GM18867 (cell line): ENCODE data around the gene BLOC1S5.
"Not testable (repeated sequence)": the region's sequence is repeated elsewhere in the genome, so short reads cannot be mapped to it uniquely, and the experiment has no call there.

Experiments
- ATAC-seq: cut with Tn5 transposase; IDR thresholded peaks from one replicate; pipeline ENCODE4 v1.9.1; 2021; ENCODE audit warnings: mild to moderate bottlenecking, moderate library complexity; ENCODE audit not compliant: unreplicated experiment

BLOC1S5 gene

DNA sequence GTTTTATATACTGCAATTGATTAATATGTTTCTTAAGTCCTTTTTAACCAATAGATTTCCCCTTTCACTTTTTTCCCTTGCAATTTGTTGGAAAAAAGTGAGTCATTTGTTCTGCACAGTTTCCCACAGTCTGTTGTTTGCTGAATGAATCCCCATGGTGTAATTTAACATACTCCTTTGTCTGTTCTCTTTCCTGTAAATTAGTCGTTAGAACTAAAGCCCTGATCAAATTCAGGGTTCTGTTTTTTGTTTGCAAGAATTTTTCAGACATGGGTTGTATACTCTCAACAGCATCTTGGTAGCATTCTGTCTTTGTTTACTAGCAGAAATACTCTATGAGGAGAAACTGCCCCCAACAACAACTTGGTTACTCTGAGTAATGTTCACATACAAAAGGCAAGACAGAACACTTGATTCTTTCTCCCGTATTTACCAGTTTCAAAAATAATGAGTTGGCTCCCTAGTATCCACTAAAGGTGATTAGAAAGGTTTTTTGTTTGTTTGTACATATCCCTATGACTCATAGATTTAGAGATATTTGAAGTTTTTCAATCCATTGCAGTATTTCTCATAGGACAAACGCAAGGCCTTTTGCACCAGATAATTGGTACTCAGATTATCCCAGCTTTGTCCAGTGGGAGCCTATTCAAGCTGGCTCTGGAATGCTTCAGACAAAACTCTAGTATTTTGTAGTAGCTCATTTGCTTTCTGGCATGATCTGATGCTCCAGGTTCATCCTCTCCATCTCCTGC, 16.5 kb downstream of the BLOC1S5 start:
- ATAC-seq = no peak

- not testable (repeated sequence) for ATAC-seq
These were observed 18.4 kb downstream of the BLOC1S5 start for GRCh38 chr6:8045769-8046168.

- ATAC-seq = no peak
These were observed 21.0 kb downstream of the BLOC1S5 start for GRCh38 chr6:8043221-8043620.

- ATAC-seq = no peak
These were observed 22.1 kb downstream of the BLOC1S5 start for GRCh38 chr6:8041913-8042583.

DNA sequence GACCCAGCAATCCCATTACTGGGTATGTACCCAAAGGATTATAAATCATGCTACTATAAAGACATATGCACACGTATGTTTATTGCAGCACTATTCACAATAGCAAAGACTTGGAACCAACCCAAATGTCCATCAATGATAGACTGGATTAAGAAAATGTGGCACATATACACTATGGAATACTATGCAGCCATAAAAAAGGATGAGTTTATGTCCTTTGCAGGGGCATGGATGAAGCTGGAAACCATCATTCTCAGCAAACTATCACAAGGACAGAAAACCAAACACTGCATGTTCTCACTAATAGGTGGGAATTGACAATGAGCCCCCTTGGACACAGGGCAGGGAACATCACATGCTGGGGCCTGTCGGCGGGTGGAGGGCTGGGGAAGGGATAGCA, 30.1 kb downstream of the BLOC1S5 start:
- ATAC-seq = not testable (repeated sequence)

GRCh38 chr6:8030920-8031319, 33.3 kb downstream of the BLOC1S5 start:
- no peak for ATAC-seq

- no peak for ATAC-seq
These were observed 34.8 kb downstream of the BLOC1S5 start for GRCh38 chr6:8029243-8029870.

DNA sequence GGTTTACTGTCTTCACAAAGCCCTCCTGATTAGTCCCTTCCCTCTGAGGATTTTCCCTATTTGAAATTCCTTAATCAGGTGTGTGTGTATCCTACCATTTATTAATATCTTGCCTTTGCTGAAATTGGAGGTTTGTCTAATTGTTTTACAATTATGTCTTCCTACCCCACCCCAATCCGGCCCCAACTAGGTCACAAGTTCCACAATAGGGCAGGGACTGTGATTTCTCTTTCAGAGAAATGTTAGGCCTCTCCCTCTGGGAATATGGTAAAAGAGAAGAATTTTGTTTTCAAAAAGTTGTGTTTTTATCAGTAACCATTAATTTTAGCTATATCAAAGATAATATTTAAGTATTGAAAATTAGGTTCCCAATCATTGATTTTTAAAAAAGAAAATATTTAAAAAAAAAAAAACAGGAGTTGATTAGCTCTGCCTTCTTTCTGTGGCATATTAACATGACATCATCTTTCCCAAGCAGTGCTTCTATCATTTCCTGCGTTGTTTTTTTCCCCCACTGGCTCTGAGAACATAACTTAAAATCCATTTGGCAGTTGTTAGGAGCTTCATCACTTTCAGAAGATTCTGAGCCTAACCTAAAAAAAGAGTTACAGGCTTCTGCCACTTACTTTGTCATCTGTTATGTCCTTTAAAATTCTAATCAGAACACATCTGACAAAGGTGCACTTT, 36.1 kb downstream of the BLOC1S5 start:
- no peak for ATAC-seq

GRCh38 chr6:8026800-8027199, 37.4 kb downstream of the BLOC1S5 start:
- no peak for ATAC-seq

- ATAC-seq = no peak
These were observed 39.0 kb downstream of the BLOC1S5 start for GRCh38 chr6:8025191-8025590.

DNA sequence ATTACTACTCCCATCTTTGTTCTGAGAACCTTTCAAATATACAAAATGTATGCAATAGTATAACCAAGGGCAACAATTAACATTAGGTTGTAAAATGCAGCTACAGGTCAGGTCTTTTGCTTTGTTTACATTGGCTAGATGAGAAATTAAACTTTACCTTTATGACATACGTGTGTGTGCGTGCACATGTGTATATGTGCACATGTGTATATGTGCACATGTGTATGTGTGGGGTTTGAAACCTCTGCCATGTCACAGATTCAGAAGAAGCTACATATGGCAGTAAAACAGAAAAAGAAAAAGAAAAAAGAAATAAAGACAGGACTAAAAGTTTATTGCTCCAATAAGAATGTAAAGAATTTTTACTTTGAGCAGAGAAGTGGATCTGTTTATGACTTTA, 40.6 kb downstream of the BLOC1S5 start:
- ATAC-seq = no peak

- ATAC-seq = no peak
These were observed 44.1 kb downstream of the BLOC1S5 start for GRCh38 chr6:8020083-8020482.

DNA sequence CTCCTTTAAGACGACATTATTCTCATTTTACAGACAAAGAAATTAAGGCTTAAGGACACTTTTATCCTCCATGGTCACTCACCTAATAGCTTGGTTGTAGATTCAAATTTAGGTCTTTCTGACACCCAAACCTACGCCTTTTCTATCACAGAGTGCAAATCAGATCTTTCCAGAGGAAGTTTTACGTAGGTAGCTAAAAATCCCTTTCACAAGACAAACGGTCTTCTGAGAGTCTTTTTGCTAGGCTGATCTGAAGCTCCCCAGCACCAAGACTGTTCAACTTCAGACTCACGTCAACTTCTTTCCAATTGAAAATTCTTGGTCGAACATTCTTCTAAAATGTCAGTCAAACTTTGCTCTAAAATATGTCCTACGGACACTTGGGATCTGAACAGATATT, 46.5 kb downstream of the BLOC1S5 start:
- no peak for ATAC-seq

- ATAC-seq = peak; percentile 78
These were observed 46.9 kb downstream of the BLOC1S5 start for GRCh38 chr6:8017276-8017701.

- no peak for ATAC-seq
These were observed 49.2 kb downstream of the BLOC1S5 start for GRCh38 chr6:8014947-8015346.

DNA sequence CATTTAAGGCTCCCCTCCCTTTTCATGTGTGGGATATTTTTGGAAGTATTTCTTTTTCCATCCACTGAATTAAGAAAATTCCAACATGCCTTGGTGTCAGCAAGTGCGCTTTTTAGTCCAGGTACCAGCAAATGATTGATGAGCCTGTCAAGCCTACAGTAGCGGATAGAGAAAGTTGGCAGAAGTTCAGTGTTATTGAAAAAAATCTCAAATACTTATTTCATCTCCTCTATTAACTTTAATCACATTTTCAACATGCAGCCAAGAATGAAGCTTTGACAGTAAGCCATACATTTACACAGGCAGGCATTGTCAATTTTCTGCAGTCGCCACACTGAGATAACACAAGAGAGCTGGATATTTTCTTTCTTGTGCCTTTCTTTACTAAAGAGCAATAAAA, 50.4 kb downstream of the BLOC1S5 start:
- ATAC-seq = no peak

GRCh38 chr6:8006208-8006607, 58.0 kb downstream of the BLOC1S5 start:
- no peak for ATAC-seq

GRCh38 chr6:8005136-8005535, 59.1 kb downstream of the BLOC1S5 start:
- ATAC-seq = no peak

DNA sequence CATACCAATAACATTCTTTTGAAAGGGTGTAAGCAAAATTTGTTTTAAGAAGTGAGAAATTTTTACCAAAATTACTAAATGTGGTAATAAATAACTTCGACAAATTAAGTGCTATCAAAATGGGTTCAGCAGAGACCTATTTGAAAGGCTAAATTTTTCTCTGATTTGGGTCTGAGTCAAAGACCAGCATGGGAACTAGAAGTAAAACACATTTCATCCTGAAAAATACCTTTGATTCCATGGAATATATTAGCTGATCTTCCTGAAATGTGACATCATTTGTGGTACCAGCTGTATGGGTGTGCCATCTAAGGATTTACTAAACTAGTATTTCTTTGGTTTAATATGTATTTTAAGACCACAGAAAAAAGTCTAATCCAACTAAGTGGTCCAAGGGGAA, 63.6 kb downstream of the BLOC1S5 start:
- no peak for ATAC-seq

GRCh38 chr6:8000188-8000596, 64.0 kb downstream of the BLOC1S5 start:
- ATAC-seq = no peak

- no peak for ATAC-seq
These were observed 65.0 kb downstream of the BLOC1S5 start for GRCh38 chr6:7999201-7999600.
